Cardiac muscle cell (in vitro differentiated cells and primary cell): ENCODE data around the gene SERPINB6. TPM values are rescaled to one million over a fixed set of nuclear protein-coding genes. Genes with fewer than 3 reads are reported as not detected.

Source experiments
- DNase-seq, 2 donors: peaks; one replicate each; pipeline versions ENCODE4 v3.0.0 to v3.0.0-alpha.2; 2010 to 2017; ENCODE audit warnings: low read depth in 1 of 2, low spot score in 1 of 2
- H3K27ac ChIP-seq: fragments of 200-600 bp; sonication (generic); 2 replicates; pipeline ENCODE4 v1.5.1; 2016
- H3K27me3 ChIP-seq: fragments of 200-600 bp; sonication (generic); 2 replicates; pipeline ENCODE4 v1.6.0; 2016; ENCODE audit warnings: control low read depth
- H3K36me3 ChIP-seq: fragments of 200-600 bp; sonication (generic); 2 replicates; pipeline ENCODE4 v1.5.1; 2016; ENCODE audit warnings: control low read depth
- H3K4me1 ChIP-seq: fragments of 200-600 bp; sonication (generic); 2 replicates; pipeline ENCODE4 v1.8.1; 2017; ENCODE audit warnings: low read depth, mild to moderate bottlenecking, mixed run types
- H3K4me3 ChIP-seq: fragments of 200-600 bp; sonication (generic); 2 replicates; pipeline ENCODE4 v1.5.1; 2016; ENCODE audit warnings: mild to moderate bottlenecking
- H3K9me3 ChIP-seq: fragments of 200-600 bp; sonication (generic); 2 replicates; pipeline ENCODE4 v1.5.1; 2017; ENCODE audit warnings: low read depth, mild to moderate bottlenecking, control low read depth
- CTCF ChIP-seq: IDR thresholded peaks from 2 replicates; pipeline ENCODE4 v1.5.1; 2012; ENCODE audit warnings: low read depth, mild to moderate bottlenecking, low read length
- polyA plus RNA-seq: library from polyadenylated mRNA; unstranded; fragments of >200 nt; fragmentation: Nextera tagmentation; extraction: Ambion mirVana; gene quantifications from 2 replicates; pipeline ENCODE4 v1.2.1, GENCODE V29; 2016
- total RNA-seq: library from RNA; depleted of rRNA; stranded (reverse); fragments of >200 nt; gene quantifications from 2 replicates; pipeline ENCODE4 v1.2.3, GENCODE V29; 2016

SERPINB6 gene
- total and polyA plus RNA-seq, 2 experiments from 2014 or later: 91.8 to 122 TPM

GRCh38 chr6:2984738-2985406 lies 13.5 kb upstream of the SERPINB6 start:
- Histone ChIP-seq H3K9me3 (no peaks in the 10 kb centered on the region), H3K4me1 (peaks cover 6% of the 10 kb centered on the region), H3K27ac (no peak overlapping the region), H3K4me3 (no peak overlapping the region), H3K27me3 (no peaks in the 10 kb centered on the region), H3K36me3 (no peaks in the 10 kb centered on the region)
- no peak for DNase-seq
- no peak for TF ChIP-seq CTCF

DNA sequence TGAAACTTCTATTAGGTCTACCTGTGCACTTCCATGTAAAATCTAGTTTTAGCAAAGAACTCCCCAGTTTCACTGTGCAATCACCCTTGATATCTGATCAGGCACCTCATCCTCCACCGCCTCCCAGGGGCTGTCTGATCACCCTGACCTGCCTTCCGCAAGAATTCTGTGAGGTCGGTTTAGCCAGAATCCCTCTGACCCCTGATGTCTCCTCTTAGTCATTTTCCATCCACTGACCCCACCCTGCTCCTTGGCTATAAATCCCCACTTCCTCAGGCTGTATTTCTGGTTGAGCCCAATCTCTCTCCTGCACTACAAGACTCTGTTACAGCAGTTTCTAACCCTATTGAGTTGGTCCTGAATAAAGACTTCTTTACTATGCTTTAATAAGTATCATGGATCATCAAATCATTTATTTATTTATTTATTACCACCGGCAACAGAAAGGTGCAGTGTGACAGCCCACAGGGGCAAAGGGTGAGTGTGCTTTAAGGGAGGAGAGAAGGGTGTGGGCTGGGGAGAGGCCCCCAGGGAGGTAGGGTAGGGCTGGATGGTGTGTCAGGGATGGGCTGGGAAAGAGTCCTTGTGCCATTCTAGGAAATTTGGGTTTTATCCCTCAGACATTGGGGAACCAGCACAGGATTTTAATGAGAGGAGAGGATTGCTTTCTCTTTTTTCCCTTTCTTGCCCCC lies 11.2 kb upstream of the SERPINB6 start:
- Histone ChIP-seq H3K4me3 (no peak overlapping the region), H3K27ac (no peak overlapping the region), H3K4me1 (peaks cover 13% of the 10 kb centered on the region), H3K36me3 (no peaks in the 10 kb centered on the region), H3K27me3 (no peaks in the 10 kb centered on the region), H3K9me3 (no peaks in the 10 kb centered on the region)
- no peak for TF ChIP-seq CTCF
- no peak for DNase-seq

GRCh38 chr6:2980465-2980855 lies 9.1 kb upstream of the SERPINB6 start:
- H3K36me3 ChIP-seq: no peaks in the 10 kb centered on the region

GRCh38 chr6:2979819-2980464 lies 8.6 kb upstream of the SERPINB6 start:
- peak in 1 of 2 donors; percentile 70 for DNase-seq
- Histone ChIP-seq H3K36me3 (no peaks in the 10 kb centered on the region), H3K27ac (no peak overlapping the region), H3K4me3 (no peak overlapping the region), H3K27me3 (no peaks in the 10 kb centered on the region), H3K4me1 (peaks cover 13% of the 10 kb centered on the region), H3K9me3 (no peaks in the 10 kb centered on the region)
- TF ChIP-seq CTCF: no peak

More at GRCh38 chr6:2980465-2980855, 9.1 kb upstream of the SERPINB6 start:
- peaks cover 13% of the 10 kb centered on the region for H3K4me1 ChIP-seq
- H3K27me3 ChIP-seq: no peaks in the 10 kb centered on the region
- no peaks in the 10 kb centered on the region for H3K9me3 ChIP-seq
- DNase-seq: no peak
- no peak for TF ChIP-seq CTCF
- H3K27ac ChIP-seq: no peak overlapping the region
- no peak overlapping the region for H3K4me3 ChIP-seq

DNA sequence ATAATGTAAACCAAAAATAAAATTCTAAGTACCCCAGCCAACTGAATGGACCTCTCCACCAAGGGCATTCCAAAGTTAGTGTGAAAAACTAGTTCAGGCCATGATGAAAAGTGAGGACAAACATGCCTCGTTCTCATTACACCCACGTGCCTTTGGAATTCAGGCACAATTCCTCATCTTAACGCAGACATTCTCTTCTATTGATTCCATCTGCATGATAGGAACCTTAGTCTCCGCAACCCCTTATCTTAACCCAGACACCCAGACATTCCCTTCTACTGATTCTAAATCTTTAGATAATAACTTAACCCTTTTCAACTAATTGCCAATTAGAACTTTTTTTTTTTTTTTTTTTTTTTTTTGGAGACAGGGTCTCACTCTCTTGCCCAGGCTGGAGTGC lies 7.6 kb upstream of the SERPINB6 start:
- H3K9me3 ChIP-seq: no peaks in the 10 kb centered on the region
- TF ChIP-seq CTCF: no peak
- H3K27ac ChIP-seq: no peak overlapping the region
- H3K27me3 ChIP-seq: no peaks in the 10 kb centered on the region
- no peaks in the 10 kb centered on the region for H3K36me3 ChIP-seq
- DNase-seq: no peak
- no peak overlapping the region for H3K4me3 ChIP-seq
- H3K4me1 ChIP-seq: peaks cover 13% of the 10 kb centered on the region
